Uterus (tissue), 2 donors: Measurements from ENCODE around the gene AGBL4.

Source experiments
- POLR2A ChIP-seq, 2 donors: fragments of 450-650 bp; IDR thresholded peaks; one replicate each; pipeline ENCODE4 v1.6.1; 2016; ENCODE audit warnings: antibody characterized with exemption in 2 of 2, mild to moderate bottlenecking in 1 of 2, moderate library complexity in 1 of 2
- TF ChIP-seq, protein P1 (sequence below), 4 experiments: fragments of 200-600 bp in 2 of 4; fragments of 450-650 bp in 2 of 4; sonication (generic) in 2 of 4; IDR thresholded peaks; one replicate each; pipeline ENCODE4 v1.5.1; 2016 to 2019; ENCODE audit warnings: antibody characterized with exemption in 4 of 4, mild to moderate bottlenecking in 2 of 4, moderate library complexity in 1 of 4

DNA sequence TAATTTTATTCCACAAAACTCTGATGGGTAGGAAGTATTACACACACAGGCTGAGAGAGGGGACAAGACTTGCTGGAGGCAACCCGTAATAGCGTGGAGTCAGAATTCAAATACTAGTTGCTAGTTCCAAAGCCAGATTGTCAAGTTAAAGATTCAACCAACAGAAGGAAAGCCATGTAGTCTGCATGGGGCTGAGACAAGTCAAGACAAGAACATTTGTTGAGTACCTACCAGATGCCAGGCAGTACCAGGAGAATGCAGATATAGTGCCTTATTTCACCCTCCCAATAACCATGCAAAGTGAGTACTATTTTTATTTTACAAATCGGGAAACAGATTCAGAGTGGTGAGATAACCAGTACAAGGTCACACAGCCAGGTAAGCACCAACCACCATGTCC, 1441.3 kb downstream of the AGBL4 start:
- TF ChIP-seq, protein P1, sequence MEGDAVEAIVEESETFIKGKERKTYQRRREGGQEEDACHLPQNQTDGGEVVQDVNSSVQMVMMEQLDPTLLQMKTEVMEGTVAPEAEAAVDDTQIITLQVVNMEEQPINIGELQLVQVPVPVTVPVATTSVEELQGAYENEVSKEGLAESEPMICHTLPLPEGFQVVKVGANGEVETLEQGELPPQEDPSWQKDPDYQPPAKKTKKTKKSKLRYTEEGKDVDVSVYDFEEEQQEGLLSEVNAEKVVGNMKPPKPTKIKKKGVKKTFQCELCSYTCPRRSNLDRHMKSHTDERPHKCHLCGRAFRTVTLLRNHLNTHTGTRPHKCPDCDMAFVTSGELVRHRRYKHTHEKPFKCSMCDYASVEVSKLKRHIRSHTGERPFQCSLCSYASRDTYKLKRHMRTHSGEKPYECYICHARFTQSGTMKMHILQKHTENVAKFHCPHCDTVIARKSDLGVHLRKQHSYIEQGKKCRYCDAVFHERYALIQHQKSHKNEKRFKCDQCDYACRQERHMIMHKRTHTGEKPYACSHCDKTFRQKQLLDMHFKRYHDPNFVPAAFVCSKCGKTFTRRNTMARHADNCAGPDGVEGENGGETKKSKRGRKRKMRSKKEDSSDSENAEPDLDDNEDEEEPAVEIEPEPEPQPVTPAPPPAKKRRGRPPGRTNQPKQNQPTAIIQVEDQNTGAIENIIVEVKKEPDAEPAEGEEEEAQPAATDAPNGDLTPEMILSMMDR (IDR thresholded peaks at IDR 0.05) = no peak
- TF ChIP-seq POLR2A (IDR thresholded peaks at IDR 0.05) = no peak
